GM23338 (cell line): ENCODE measurements around the gene SLC30A10. TPM values are rescaled to one million over a fixed set of nuclear protein-coding genes. Genes with fewer than 3 reads are reported as not detected.
"Not testable (repeated sequence)": the region's sequence is repeated elsewhere in the genome, so short reads cannot be mapped to it uniquely, and the experiment has no call there.

Source experiments
- ATAC-seq: fragments of 200-7000 bp; cut with Tn5 transposase; 3 replicates; pipeline ENCODE4 v1.9.1; 2020
- DNase-seq: peaks from one replicate; pipeline ENCODE4 v3.0.0-alpha.2; 2015; ENCODE audit warnings: low spot score
- H2AFZ ChIP-seq: fragments of 200-600 bp; sonication (generic); 2 replicates; pipeline ENCODE4 v1.8.0; 2016; ENCODE audit warnings: antibody characterized with exemption, mild to moderate bottlenecking, moderate library complexity
- H3F3A ChIP-seq: fragments of 200-600 bp; sonication (generic); replicated peaks from 2 replicates; pipeline ENCODE4 v1.8.0; 2017; ENCODE audit warnings: antibody characterized with exemption, mixed run types, low read depth
- H3K27ac ChIP-seq: fragments of 200-600 bp; sonication (generic); 2 replicates; pipeline ENCODE4 v1.6.1; 2016; ENCODE audit warnings: low read depth
- H3K27me3 ChIP-seq: fragments of 200-600 bp; sonication (generic); 2 replicates; pipeline ENCODE4 v1.8.0; 2016; ENCODE audit warnings: mild to moderate bottlenecking, mixed run types, moderate library complexity; ENCODE audit not compliant: insufficient read depth
- H3K36me3 ChIP-seq: fragments of 200-600 bp; sonication (generic); 2 replicates; pipeline ENCODE4 v1.8.0; 2016; ENCODE audit warnings: mild to moderate bottlenecking; ENCODE audit not compliant: insufficient read depth
- H3K4me1 ChIP-seq: fragments of 200-600 bp; sonication (generic); 2 replicates; pipeline ENCODE4 v1.8.0; 2016; ENCODE audit warnings: mild to moderate bottlenecking, moderate library complexity; ENCODE audit not compliant: insufficient read depth
- H3K4me2 ChIP-seq: fragments of 200-600 bp; sonication (generic); 2 replicates; pipeline ENCODE4 v1.7.1; 2017; ENCODE audit warnings: mixed run types
- H3K4me3 ChIP-seq: fragments of 200-600 bp; sonication (generic); 2 replicates; pipeline ENCODE4 v1.6.1; 2016; ENCODE audit warnings: mixed run types
- H3K79me2 ChIP-seq: fragments of 200-600 bp; sonication (generic); replicated peaks from 2 replicates; pipeline ENCODE4 v1.8.0; 2017; ENCODE audit warnings: mild to moderate bottlenecking; ENCODE audit not compliant: insufficient read depth
- H3K9me2 ChIP-seq: fragments of 200-600 bp; sonication (generic); 2 replicates; pipeline ENCODE4 v1.8.0; 2017; ENCODE audit not compliant: insufficient read depth
- H4K20me1 ChIP-seq: fragments of 200-600 bp; sonication (generic); replicated peaks from 2 replicates; pipeline ENCODE4 v1.8.0; 2017; ENCODE audit warnings: mild to moderate bottlenecking; ENCODE audit not compliant: insufficient read depth
- H3K27ac Mint-ChIP-seq: 2 replicates; pipeline ENCODE4 v1.8.0; 2020; ENCODE audit warnings: inconsistent platforms, mild to moderate bottlenecking, moderate library complexity, mixed read lengths
- H3K27me3 Mint-ChIP-seq: 3 replicates; pipeline ENCODE4 v1.8.0; 2022; ENCODE audit warnings: low read depth, mild to moderate bottlenecking, moderate library complexity, mixed read lengths, inconsistent platforms; ENCODE audit not compliant: insufficient read depth, poor library complexity
- H3K36me3 Mint-ChIP-seq: 3 replicates; pipeline ENCODE4 v1.8.0; 2021; ENCODE audit warnings: low read depth, mild to moderate bottlenecking, inconsistent platforms, moderate library complexity, mixed read lengths
- H3K4me1 Mint-ChIP-seq: 3 replicates; pipeline ENCODE4 v1.8.0; 2020; ENCODE audit warnings: mild to moderate bottlenecking, inconsistent platforms, mixed read lengths
- H3K4me3 Mint-ChIP-seq: 3 replicates; pipeline ENCODE4 v1.8.0; 2021; ENCODE audit warnings: moderate library complexity, mild to moderate bottlenecking, inconsistent platforms, mixed read lengths
- H3K9me3 Mint-ChIP-seq: 3 replicates; pipeline ENCODE4 v1.8.0; 2020; ENCODE audit warnings: moderate library complexity, mild to moderate bottlenecking, inconsistent platforms, mixed read lengths
- EZH2 ChIP-seq: fragments of 200-600 bp; sonication (generic); IDR thresholded peaks from one replicate; pipeline ENCODE4 v1.8.0; 2017; ENCODE audit warnings: antibody characterized with exemption, mild to moderate bottlenecking, low read depth; ENCODE audit not compliant: unreplicated experiment
- EZH2phosphoT487 ChIP-seq: fragments of 200-600 bp; sonication (generic); IDR thresholded peaks from one replicate; pipeline ENCODE4 v1.8.1; 2018; ENCODE audit warnings: antibody characterized with exemption; ENCODE audit not compliant: unreplicated experiment
- NANOG ChIP-seq: IDR thresholded peaks from 2 replicates; pipeline ENCODE4 v1.6.1; 2016; ENCODE audit warnings: antibody characterized with exemption, borderline replicate concordance
- STAT1 ChIP-seq: IDR thresholded peaks from one replicate; pipeline ENCODE4 v1.6.1; 2016; ENCODE audit warnings: antibody characterized with exemption; ENCODE audit not compliant: unreplicated experiment
- ZNF114 ChIP-seq: fragments of 250-450 bp; sonication (Bioruptor Pico); IDR thresholded peaks from 2 replicates; pipeline ENCODE4 v1.5.0; 2020; ENCODE audit warnings: mild to moderate bottlenecking, moderate library complexity
- polyA plus RNA-seq: library from polyadenylated mRNA; unstranded; fragments of >200 nt; fragmentation: Nextera tagmentation; extraction: Ambion mirVana; gene quantifications from 2 replicates; pipeline ENCODE4 v1.2.1, GENCODE V29; 2016
- total RNA-seq: library from RNA; depleted of rRNA; stranded (reverse); fragments of >200 nt; shearing (Covaris generic); gene quantifications from 2 replicates; pipeline ENCODE4 v1.2.3, GENCODE V29; 2014
- TF ChIP-seq, protein P1 (sequence below), 2 experiments: fragments of 200-600 bp in 1 of 2; sonication (generic) in 1 of 2; conservative IDR thresholded peaks; 2 replicates each; pipeline versions ENCODE4 v1.5.1 to v1.6.1; 2016 to 2017; ENCODE audit warnings: antibody characterized with exemption in 2 of 2, low read depth in 2 of 2, mild to moderate bottlenecking in 2 of 2, moderate library complexity in 1 of 2
- TF ChIP-seq, protein P2 (sequence below): IDR thresholded peaks from one replicate; pipeline ENCODE4 v1.6.1; 2018; ENCODE audit warnings: antibody characterized with exemption; ENCODE audit not compliant: unreplicated experiment

Gene SLC30A10
- total and polyA plus RNA-seq, 2 experiments from 2014 or later: 0.47 to 1.1 TPM

DNA sequence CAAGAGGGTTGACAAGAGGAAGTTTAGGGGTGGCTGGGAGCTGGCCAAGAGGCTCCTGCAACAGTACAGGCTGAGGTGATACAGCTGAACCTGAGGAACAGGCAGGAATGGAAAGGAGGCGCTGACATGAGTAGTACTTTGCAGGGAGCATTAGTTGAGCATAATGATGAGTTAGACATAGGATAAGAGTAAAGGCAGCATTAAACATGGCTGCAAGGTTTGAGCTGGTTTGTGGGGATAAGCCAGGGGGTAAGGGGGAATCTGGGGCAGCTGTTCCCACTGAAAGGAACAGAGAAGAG lies 20.6 kb downstream of the SLC30A10 start (continued):
- no peak for TF ChIP-seq EZH2phosphoT487
- TF ChIP-seq, protein P1, sequence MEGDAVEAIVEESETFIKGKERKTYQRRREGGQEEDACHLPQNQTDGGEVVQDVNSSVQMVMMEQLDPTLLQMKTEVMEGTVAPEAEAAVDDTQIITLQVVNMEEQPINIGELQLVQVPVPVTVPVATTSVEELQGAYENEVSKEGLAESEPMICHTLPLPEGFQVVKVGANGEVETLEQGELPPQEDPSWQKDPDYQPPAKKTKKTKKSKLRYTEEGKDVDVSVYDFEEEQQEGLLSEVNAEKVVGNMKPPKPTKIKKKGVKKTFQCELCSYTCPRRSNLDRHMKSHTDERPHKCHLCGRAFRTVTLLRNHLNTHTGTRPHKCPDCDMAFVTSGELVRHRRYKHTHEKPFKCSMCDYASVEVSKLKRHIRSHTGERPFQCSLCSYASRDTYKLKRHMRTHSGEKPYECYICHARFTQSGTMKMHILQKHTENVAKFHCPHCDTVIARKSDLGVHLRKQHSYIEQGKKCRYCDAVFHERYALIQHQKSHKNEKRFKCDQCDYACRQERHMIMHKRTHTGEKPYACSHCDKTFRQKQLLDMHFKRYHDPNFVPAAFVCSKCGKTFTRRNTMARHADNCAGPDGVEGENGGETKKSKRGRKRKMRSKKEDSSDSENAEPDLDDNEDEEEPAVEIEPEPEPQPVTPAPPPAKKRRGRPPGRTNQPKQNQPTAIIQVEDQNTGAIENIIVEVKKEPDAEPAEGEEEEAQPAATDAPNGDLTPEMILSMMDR (conservative IDR thresholded peaks at IDR 0.05; ENCODE audit: low read depth in 2 of 2): no peak

DNA sequence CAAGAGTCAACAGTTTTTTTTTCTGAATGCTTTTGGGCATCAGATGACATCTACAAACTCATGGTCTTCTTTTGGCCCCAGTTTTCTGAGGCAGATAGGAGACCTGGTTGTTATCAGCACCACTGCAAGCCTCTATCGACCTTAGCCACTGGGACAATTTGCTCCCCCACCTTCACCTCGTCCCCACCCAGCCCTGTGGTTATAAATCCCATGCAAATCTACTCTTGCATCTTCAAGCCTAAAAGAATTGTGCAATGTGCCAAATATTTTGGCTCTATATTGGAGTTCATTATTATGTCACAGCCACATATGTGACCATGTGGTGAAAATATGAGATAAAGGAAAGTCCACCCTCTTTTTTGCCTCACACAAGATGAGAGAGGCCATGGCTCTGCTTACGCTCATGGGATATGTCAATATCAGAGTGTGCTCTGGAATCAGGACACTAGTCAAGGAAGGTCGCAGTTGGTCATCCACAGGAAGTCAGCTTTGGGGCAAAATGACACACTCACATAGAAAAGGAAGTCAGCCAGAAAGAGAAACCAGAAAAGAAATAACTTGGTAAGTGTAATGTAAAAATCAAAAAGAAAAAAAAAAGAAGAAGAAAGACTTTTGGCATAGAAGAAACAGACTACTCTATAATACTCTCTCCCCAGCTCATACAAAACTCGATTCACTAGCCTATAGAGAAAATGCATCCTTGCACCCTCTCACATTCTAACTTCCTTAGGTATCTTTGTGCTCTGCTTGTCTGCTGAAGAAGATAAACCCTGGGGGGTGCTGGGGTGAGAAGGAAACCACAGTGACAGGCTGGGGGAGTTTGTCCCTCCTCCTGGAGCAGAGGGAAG lies 21.2 kb downstream of the SLC30A10 start:
- H3K27ac ChIP-seq: no peak overlapping the region
- H3K4me1 ChIP-seq: no peaks in the 10 kb centered on the region
- H3K9me3 Mint-ChIP-seq: no peaks in the 10 kb centered on the region
- H3K27ac Mint-ChIP-seq: no peak overlapping the region; the same call in 1 of the 2 replicates
- DNase-seq: no peak
- no peaks in the 10 kb centered on the region for H3F3A ChIP-seq
- H3K4me3 Mint-ChIP-seq: no peak overlapping the region
- H3K79me2 ChIP-seq: no peaks in the 10 kb centered on the region
- H4K20me1 ChIP-seq: no peaks in the 10 kb centered on the region
- H3K27me3 ChIP-seq: no peaks in the 10 kb centered on the region
- H3K4me1 Mint-ChIP-seq: peaks cover 16% of the 10 kb centered on the region
- H3K36me3 ChIP-seq: no peaks in the 10 kb centered on the region
- no peak overlapping the region for H3K4me2 ChIP-seq
- no peaks in the 10 kb centered on the region for H3K36me3 Mint-ChIP-seq
- peaks cover 4% of the 10 kb centered on the region for H3K27me3 Mint-ChIP-seq
- H2AFZ ChIP-seq: no peak overlapping the region
- peaks cover 6% of the 10 kb centered on the region; the same call in 1 of the 2 replicates for H3K9me2 ChIP-seq
- TF ChIP-seq STAT1 (no peak), ZNF114 (CRISPR knock-in tag) (no peak)
- no peak overlapping the region for H3K4me3 ChIP-seq
- ATAC-seq: no peak

DNA sequence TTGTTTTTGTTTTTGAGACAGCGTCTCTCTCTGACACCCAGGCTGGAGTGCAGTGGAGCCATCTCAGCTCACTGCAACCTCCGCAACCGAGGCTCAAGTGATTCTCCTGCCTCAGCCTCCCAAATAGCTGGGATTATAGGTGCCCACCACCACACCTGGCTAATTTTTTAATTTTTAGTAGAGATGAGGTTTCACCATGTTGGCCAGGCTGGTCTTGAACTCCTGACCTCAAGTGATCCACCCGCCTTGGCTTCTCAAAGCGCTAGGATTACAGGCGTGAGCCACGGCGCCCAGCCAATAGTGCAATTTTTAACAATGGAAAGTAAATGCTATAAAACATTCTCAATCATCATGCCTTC lies 21.8 kb downstream of the SLC30A10 start:
- H3K27ac Mint-ChIP-seq, H3K36me3 Mint-ChIP-seq, H3K36me3 ChIP-seq, H3K4me2 ChIP-seq, H3K27me3 Mint-ChIP-seq, H3K79me2 ChIP-seq, H3K4me1 ChIP-seq, H3K9me3 Mint-ChIP-seq, ATAC-seq, H4K20me1 ChIP-seq, H3K4me3 Mint-ChIP-seq, H3K4me3 ChIP-seq, H3K27me3 ChIP-seq, H3K27ac ChIP-seq, H3K9me2 ChIP-seq, H2AFZ ChIP-seq, DNase-seq, H3F3A ChIP-seq: not testable (repeated sequence)
- peaks cover 12% of the 10 kb centered on the region for H3K4me1 Mint-ChIP-seq

DNA sequence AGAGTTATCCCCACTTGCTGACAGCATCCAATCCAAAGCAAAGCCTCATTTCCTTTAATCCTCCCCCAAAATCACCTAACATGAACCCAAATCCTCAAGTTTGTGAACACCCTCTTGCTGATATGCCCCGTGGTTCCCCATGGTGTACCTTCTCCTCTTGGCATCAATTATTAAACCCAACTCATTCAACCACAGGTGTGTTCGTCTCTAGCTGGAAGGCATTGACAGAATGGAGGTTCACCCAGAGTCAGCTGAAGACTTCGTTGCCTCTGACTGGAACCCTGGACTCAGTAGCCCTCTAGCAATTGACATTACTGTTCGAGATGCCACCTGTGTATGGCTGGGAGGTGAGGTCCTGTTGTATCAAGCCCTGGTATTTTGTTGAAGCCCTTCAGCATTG lies 22.8 kb downstream of the SLC30A10 start:
- H3K79me2 ChIP-seq: no peaks in the 10 kb centered on the region
- Mint-ChIP-seq H3K4me3 (no peak overlapping the region), H3K9me3 (no peaks in the 10 kb centered on the region), H3K36me3 (no peaks in the 10 kb centered on the region), H3K4me1 (peaks cover 7% of the 10 kb centered on the region), H3K27ac (no peak overlapping the region), H3K27me3 (peaks cover 3% of the 10 kb centered on the region)
- H3K36me3 ChIP-seq: no peaks in the 10 kb centered on the region
- no peak overlapping the region for H2AFZ ChIP-seq
- H3K9me2 ChIP-seq: peaks cover 6% of the 10 kb centered on the region; the same call in 1 of the 2 replicates
- H3K4me2 ChIP-seq: no peak overlapping the region
- H3K27ac ChIP-seq: no peak overlapping the region
- no peaks in the 10 kb centered on the region for H3K4me1 ChIP-seq
- H4K20me1 ChIP-seq: no peaks in the 10 kb centered on the region
- H3K4me3 ChIP-seq: no peak overlapping the region
- ATAC-seq: no peak
- H3F3A ChIP-seq: no peaks in the 10 kb centered on the region
- TF ChIP-seq, protein P2, sequence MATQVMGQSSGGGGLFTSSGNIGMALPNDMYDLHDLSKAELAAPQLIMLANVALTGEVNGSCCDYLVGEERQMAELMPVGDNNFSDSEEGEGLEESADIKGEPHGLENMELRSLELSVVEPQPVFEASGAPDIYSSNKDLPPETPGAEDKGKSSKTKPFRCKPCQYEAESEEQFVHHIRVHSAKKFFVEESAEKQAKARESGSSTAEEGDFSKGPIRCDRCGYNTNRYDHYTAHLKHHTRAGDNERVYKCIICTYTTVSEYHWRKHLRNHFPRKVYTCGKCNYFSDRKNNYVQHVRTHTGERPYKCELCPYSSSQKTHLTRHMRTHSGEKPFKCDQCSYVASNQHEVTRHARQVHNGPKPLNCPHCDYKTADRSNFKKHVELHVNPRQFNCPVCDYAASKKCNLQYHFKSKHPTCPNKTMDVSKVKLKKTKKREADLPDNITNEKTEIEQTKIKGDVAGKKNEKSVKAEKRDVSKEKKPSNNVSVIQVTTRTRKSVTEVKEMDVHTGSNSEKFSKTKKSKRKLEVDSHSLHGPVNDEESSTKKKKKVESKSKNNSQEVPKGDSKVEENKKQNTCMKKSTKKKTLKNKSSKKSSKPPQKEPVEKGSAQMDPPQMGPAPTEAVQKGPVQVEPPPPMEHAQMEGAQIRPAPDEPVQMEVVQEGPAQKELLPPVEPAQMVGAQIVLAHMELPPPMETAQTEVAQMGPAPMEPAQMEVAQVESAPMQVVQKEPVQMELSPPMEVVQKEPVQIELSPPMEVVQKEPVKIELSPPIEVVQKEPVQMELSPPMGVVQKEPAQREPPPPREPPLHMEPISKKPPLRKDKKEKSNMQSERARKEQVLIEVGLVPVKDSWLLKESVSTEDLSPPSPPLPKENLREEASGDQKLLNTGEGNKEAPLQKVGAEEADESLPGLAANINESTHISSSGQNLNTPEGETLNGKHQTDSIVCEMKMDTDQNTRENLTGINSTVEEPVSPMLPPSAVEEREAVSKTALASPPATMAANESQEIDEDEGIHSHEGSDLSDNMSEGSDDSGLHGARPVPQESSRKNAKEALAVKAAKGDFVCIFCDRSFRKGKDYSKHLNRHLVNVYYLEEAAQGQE: no peak
- TF ChIP-seq NANOG (no peak), EZH2 (no peak), EZH2phosphoT487 (no peak)
- H3K27me3 ChIP-seq: no peaks in the 10 kb centered on the region
- no peak for DNase-seq
